ENCODE measurements around the gene AP5Z1.

The AP5Z1 gene

DNA sequence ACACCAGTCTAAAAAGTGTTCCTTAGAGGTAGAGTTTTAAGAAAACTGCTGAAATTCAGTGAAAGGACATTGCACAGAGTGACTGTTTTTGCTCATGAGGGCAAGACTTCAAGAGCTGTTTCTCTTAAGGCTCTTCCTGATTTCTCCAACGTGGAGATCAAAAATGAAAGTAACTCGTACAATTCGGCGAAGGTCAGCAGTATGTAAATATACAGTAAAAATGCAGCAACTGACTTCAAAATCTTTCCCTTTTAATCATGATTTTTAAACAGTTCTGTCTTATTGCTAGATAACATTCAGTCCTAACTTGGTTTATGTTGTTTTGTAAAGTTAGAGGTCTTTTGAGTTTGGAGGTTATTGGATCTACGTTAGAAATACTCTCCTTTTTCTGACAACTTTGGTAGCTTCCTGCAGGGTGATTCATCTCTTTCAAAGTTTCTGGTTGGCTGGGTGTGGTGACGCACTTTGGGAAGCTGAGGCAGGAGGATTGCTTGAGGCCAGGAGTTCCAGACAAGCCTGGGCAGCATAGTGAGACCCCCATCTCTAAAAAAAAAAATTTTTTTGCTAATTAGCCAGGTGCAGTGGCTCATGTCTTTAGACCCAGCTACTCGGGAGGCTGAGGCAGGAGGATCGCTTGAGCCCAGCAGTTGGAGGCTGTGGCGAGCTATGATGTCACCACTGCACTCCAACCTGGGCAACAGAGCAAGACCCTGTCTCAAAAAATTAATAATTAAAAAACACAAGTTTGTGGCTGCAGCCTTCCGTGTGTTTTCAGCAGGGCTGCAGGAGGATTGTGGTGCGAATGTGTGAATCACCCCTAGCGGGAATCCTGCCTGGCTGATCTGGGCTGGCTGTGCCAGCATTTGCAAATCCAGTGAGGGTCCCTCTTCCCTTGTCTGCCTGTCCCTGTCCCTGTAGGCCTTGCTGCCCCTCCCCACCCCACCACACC is 29.2 kb upstream of the AP5Z1 start:
- H3K4me3 ChIP-seq (replicated peaks; ENCODE audit: low read depth, low read length), result peak overlapping the region; percentile 54
- TF ChIP-seq, protein P1, sequence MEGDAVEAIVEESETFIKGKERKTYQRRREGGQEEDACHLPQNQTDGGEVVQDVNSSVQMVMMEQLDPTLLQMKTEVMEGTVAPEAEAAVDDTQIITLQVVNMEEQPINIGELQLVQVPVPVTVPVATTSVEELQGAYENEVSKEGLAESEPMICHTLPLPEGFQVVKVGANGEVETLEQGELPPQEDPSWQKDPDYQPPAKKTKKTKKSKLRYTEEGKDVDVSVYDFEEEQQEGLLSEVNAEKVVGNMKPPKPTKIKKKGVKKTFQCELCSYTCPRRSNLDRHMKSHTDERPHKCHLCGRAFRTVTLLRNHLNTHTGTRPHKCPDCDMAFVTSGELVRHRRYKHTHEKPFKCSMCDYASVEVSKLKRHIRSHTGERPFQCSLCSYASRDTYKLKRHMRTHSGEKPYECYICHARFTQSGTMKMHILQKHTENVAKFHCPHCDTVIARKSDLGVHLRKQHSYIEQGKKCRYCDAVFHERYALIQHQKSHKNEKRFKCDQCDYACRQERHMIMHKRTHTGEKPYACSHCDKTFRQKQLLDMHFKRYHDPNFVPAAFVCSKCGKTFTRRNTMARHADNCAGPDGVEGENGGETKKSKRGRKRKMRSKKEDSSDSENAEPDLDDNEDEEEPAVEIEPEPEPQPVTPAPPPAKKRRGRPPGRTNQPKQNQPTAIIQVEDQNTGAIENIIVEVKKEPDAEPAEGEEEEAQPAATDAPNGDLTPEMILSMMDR (IDR thresholded peaks at IDR 0.05; ENCODE audit: low read length, missing control alignments), result no peak
- DNase-seq (ENCODE audit: low read depth), result peak; percentile 82

DNA sequence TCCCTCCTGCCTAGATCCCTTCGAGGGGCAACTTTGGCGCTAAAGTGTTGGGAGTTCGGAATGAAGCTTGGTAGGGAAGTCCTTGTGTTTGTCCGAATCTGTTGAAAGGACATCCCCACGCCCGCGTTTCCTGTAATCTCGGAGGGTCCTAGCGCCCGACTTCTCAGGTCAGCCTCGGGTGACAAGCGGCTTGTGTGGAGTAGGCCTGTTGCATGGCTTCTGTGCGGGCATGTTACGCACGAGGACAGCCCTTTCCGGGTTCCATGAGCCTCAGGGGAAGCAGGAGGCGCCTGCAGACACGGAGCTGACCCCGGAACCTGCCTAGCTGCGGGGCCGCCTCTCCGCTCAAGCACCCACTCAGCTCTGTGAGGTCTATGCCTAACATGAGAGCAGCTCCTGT is 28.4 kb upstream of the AP5Z1 start:
- no peak overlapping the region for H3K4me3 ChIP-seq (replicated peaks; ENCODE audit: low read depth, low read length)
- TF ChIP-seq, protein P1 (IDR thresholded peaks at IDR 0.05; ENCODE audit: low read length, missing control alignments), result no peak
- DNase-seq (ENCODE audit: low read depth), result no peak

DNA sequence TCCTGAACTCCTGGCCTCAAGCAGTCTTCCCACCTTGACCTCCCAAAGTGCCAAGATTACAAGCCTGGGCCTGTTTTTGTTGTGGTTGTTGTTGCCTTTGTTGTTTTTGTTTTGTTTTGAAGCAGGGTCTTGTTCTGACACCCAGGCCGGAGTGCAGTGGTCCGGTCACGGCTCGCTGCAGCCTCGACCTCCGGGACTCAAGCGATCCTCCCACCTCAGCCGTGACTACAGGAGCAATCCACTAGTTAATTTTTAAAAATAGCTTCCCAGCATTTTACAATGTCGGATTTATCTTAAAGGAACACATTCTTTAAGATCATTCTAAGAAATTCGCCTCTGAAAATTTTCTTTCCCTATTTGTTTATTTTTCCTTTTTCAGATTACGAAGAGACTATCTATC is 27.7 kb upstream of the AP5Z1 start:
- DNase-seq (ENCODE audit: low read depth), result no peak
- no peak overlapping the region for H3K4me3 ChIP-seq (replicated peaks; ENCODE audit: low read depth, low read length)
- TF ChIP-seq, protein P1 (IDR thresholded peaks at IDR 0.05; ENCODE audit: low read length, missing control alignments), result no peak

DNA sequence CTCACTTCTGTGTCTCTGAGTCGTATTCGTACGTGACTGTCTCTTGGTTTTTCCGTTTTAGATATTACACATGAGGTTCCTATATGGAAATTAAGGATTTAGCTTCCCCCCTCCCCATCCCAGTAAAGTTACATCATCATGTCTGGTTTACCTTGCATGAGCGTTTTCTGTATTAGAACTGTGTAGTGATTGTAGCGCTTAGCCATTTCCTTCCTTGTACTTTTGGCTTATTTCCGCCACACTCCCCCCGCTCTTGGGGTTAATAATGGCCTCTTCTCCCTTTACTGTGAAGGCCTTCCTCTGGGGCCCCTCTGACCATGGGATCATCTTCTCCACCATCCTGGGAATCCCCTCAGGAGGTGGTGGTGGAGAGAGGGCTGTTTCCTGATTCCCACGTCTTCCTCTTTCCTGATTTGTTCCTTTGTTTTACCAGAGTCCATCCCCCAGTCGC is 27.2 kb upstream of the AP5Z1 start:
- no peak overlapping the region for H3K4me3 ChIP-seq (replicated peaks; ENCODE audit: low read depth, low read length)
- TF ChIP-seq, protein P1 (IDR thresholded peaks at IDR 0.05; ENCODE audit: low read length, missing control alignments), result no peak

DNA sequence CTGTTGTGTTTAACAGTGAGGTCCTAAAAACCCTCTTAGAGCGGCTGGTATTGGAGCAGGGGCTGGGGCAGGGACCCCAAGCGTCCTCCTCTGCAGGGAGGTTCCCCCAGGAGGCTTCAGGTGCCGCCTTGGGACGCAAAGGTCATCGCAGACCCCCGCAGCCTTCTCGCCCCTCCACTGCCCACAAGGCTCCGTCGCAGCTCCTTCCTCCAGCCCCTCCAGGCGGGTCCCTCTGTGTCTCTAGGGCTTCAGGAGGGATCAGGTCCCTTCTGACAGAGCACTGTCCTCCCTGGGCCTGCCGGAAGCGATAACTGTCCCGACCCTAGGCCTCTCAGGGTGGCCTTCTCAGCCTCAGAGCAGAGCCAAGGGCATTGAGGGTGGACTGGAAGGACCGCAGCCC is 26.1 kb upstream of the AP5Z1 start:
- TF ChIP-seq, protein P1 (IDR thresholded peaks at IDR 0.05; ENCODE audit: low read length, missing control alignments), result no peak
- DNase-seq (ENCODE audit: low read depth), result no peak
- H3K4me3 ChIP-seq (replicated peaks; ENCODE audit: low read depth, low read length), result no peak overlapping the region

More for the DNA sequence above, 27.2 kb upstream of the AP5Z1 start:
- DNase-seq (ENCODE audit: low read depth), result peak; percentile 30

DNA sequence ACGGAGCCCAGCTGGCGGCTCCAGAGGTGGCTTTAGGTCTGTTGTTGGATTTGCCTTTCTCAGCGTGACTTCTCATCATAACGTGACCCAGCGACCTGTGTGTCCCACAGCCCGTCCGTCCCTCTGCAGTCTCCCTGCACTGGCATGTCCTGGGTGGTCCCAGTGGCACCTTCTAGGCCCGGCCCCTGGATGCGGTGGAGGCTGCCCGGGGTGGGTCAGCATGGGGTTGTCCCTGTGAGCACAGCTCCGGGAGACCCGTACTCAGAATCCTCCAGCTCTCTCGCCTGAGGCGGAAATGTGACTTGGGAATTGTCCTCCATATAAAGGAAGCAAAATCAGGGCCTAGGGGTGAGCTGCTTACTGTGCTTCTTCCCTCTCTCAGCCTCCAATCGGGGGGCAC is 25.6 kb upstream of the AP5Z1 start:
- H3K4me3 ChIP-seq (replicated peaks; ENCODE audit: low read depth, low read length), result no peak overlapping the region

More for the DNA sequence above, 25.6 kb upstream of the AP5Z1 start:
- no peak for DNase-seq (ENCODE audit: low read depth)
- TF ChIP-seq, protein P1 (IDR thresholded peaks at IDR 0.05; ENCODE audit: low read length, missing control alignments), result no peak
